Osteoblast (primary cell): ENCODE data around the gene CSMD2. TPM values are rescaled to one million over a fixed set of nuclear protein-coding genes. Genes with fewer than 3 reads are reported as not detected.

Experiments used
- DNase-seq: peaks from one replicate; pipeline ENCODE4 v3.0.0; 2011; ENCODE audit warnings: low spot score, mixed read lengths; ENCODE audit not compliant: insufficient read length; ENCODE audit errors: missing footprints
- H2AFZ ChIP-seq: 2 replicates; pipeline ENCODE4 v1.6.0; 2011; ENCODE audit warnings: mild to moderate bottlenecking, low read length
- H3K27ac ChIP-seq: 2 replicates; pipeline ENCODE4 v1.5.1; 2011; ENCODE audit warnings: mild to moderate bottlenecking, low read depth, low read length, moderate library complexity
- H3K27me3 ChIP-seq: 2 replicates; pipeline ENCODE4 v1.6.0; 2012; ENCODE audit warnings: mild to moderate bottlenecking, control low read depth, inconsistent platforms, low read length, moderate library complexity; ENCODE audit not compliant: insufficient read depth
- H3K36me3 ChIP-seq: 2 replicates; pipeline ENCODE4 v1.5.1; 2011; ENCODE audit warnings: mild to moderate bottlenecking, low read length, control low read depth, moderate library complexity; ENCODE audit not compliant: insufficient read depth
- H3K4me1 ChIP-seq: 2 replicates; pipeline ENCODE4 v1.5.1; 2011; ENCODE audit warnings: mild to moderate bottlenecking, low read length, control low read depth, moderate library complexity; ENCODE audit not compliant: insufficient read depth
- H3K4me2 ChIP-seq: 2 replicates; pipeline ENCODE4 v1.6.0; 2011; ENCODE audit warnings: mild to moderate bottlenecking, low read length; ENCODE audit not compliant: insufficient read depth
- H3K4me3 ChIP-seq: fragments of 200-600 bp; sonication (generic); 3 replicates; pipeline ENCODE4 v1.5.1; 2012; ENCODE audit warnings: mild to moderate bottlenecking, low read length, inconsistent platforms; ENCODE audit not compliant: insufficient read depth
- H3K79me2 ChIP-seq: 2 replicates; pipeline ENCODE4 v1.6.0; 2012; ENCODE audit warnings: mild to moderate bottlenecking, low read length, control low read depth, inconsistent platforms; ENCODE audit not compliant: insufficient read depth
- H3K9me3 ChIP-seq: 2 replicates; pipeline ENCODE4 v1.5.1; 2011; ENCODE audit warnings: low read depth, low read length, control low read depth
- H4K20me1 ChIP-seq: 2 replicates; pipeline ENCODE4 v1.6.0; 2012; ENCODE audit warnings: mild to moderate bottlenecking, low read length, control low read depth; ENCODE audit not compliant: insufficient read depth
- CTCF ChIP-seq: IDR thresholded peaks from 2 replicates; pipeline ENCODE4 v1.5.1; 2011; ENCODE audit warnings: mild to moderate bottlenecking, low read depth, low read length, moderate library complexity; ENCODE audit errors: extremely low read depth
- total RNA-seq: library from RNA; depleted of rRNA; stranded (reverse); fragments of >200 nt; gene quantifications from 2 replicates; pipeline ENCODE4 v1.2.3, GENCODE V29; 2012

The CSMD2 gene
- total RNA-seq, 1 donor = 0.36 TPM

GRCh38 chr1:33488624-33489023 is 676.4 kb downstream of the CSMD2 start:
- Histone ChIP-seq H3K4me1 (no peaks in the 10 kb centered on the region), H4K20me1 (no peaks in the 10 kb centered on the region), H2AFZ (no peak overlapping the region), H3K4me3 (no peak overlapping the region), H3K9me3 (peaks cover 6% of the 10 kb centered on the region), H3K27me3 (no peaks in the 10 kb centered on the region), H3K79me2 (no peaks in the 10 kb centered on the region), H3K4me2 (no peak overlapping the region), H3K27ac (no peak overlapping the region), H3K36me3 (peaks cover 63% of the 10 kb centered on the region)
- no peak for TF ChIP-seq CTCF
- DNase-seq = no peak

DNA sequence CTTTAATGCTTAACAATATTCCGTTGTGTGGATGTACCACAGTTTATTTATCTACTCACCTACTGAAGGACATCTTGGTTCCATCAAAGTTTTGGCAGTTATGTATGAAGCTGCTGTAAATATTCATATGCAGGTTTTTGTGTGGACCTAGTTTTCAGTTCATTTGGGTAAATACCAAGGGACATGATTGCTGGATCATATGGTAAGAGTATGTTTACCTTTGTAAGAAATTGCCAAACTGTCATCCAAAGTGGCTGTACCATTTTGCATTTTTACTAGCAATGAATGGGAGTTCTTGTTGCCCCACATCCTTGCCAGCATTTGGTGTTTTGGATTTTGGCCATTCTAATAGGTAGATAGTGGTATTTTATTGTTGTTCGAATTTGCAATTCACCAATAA is 682.6 kb downstream of the CSMD2 start:
- H3K4me2 ChIP-seq = no peak overlapping the region
- no peak overlapping the region for H3K27ac ChIP-seq
- H4K20me1 ChIP-seq = peaks cover 4% of the 10 kb centered on the region
- peaks cover 38% of the 10 kb centered on the region for H3K36me3 ChIP-seq
- H3K27me3 ChIP-seq = no peaks in the 10 kb centered on the region
- H3K4me1 ChIP-seq = no peaks in the 10 kb centered on the region
- no peaks in the 10 kb centered on the region for H3K9me3 ChIP-seq
- DNase-seq = no peak
- no peak overlapping the region for H3K4me3 ChIP-seq
- TF ChIP-seq CTCF = no peak
- H2AFZ ChIP-seq = no peak overlapping the region
- peaks cover 10% of the 10 kb centered on the region for H3K79me2 ChIP-seq

- Histone ChIP-seq H2AFZ (no peak overlapping the region), H3K4me2 (no peak overlapping the region), H3K4me1 (peaks cover 14% of the 10 kb centered on the region), H3K36me3 (peaks cover 22% of the 10 kb centered on the region), H3K79me2 (peaks cover 37% of the 10 kb centered on the region), H3K4me3 (no peak overlapping the region), H4K20me1 (peaks cover 4% of the 10 kb centered on the region), H3K9me3 (no peaks in the 10 kb centered on the region), H3K27ac (no peak overlapping the region), H3K27me3 (no peaks in the 10 kb centered on the region)
- DNase-seq = no peak
- TF ChIP-seq CTCF = no peak
These were observed 687.6 kb downstream of the CSMD2 start for GRCh38 chr1:33477451-33477850.

DNA sequence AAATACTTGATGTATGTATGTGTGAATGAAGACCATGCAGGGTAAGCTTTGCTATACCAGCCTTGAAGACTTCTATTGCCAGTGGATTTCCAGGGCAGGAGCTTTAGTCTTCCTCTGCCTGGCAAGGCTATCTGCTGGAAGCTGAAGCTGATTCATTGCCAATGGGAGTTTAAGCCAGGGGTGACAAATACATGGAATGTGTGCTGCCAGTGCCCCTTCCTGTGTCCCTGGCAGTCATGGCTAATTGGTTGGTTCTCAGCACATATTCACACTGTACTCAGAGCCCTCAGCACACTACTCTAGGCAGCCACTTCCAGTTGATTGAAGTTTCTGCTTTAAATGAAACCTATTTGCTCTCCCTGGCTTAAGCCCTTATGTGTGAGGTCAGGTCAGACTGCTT is 691.1 kb downstream of the CSMD2 start:
- no peak for TF ChIP-seq CTCF

More for the DNA sequence above, 691.1 kb downstream of the CSMD2 start:
- Histone ChIP-seq H3K4me3 (no peak overlapping the region), H3K4me1 (peaks cover 28% of the 10 kb centered on the region), H3K36me3 (no peaks in the 10 kb centered on the region), H2AFZ (no peak overlapping the region), H3K27ac (no peak overlapping the region), H3K27me3 (no peaks in the 10 kb centered on the region), H3K4me2 (peak overlapping the region; percentile 8), H3K79me2 (peaks cover 37% of the 10 kb centered on the region), H4K20me1 (peaks cover 4% of the 10 kb centered on the region), H3K9me3 (no peaks in the 10 kb centered on the region)
- DNase-seq = no peak
